HFF-Myc (cell line): ENCODE results near the gene NTMT1.

Experiments
- DNase-seq: peaks from one replicate; pipeline ENCODE4 v3.0.0-alpha.2; 2011; ENCODE audit warnings: low read depth; ENCODE audit errors: extremely low read depth
- H3K4me3 ChIP-seq: replicated peaks from 2 replicates; pipeline ENCODE4 v1.5.1; 2011; ENCODE audit warnings: low read depth, mild to moderate bottlenecking, control low read depth, low read length
- CTCF ChIP-seq: IDR thresholded peaks from 2 replicates; pipeline ENCODE4 v1.5.1; 2012; ENCODE audit warnings: mild to moderate bottlenecking, low read depth, low read length, control low read depth; ENCODE audit errors: missing control alignments

NTMT1 gene

GRCh38 chr9:129648764-129649115, 22.8 kb downstream of the NTMT1 start:
- DNase-seq = no peak
- no peak overlapping the region for H3K4me3 ChIP-seq
- no peak for TF ChIP-seq CTCF

- TF ChIP-seq CTCF = no peak
- no peak overlapping the region for H3K4me3 ChIP-seq
- peak; percentile 61 for DNase-seq
Observed at GRCh38 chr9:129649726-129650679, 24.0 kb downstream of the NTMT1 start.

GRCh38 chr9:129650680-129651235, 24.8 kb downstream of the NTMT1 start:
- DNase-seq = no peak
- H3K4me3 ChIP-seq = no peak overlapping the region

GRCh38 chr9:129653823-129654553, 28.0 kb downstream of the NTMT1 start:
- no peak for TF ChIP-seq CTCF

More at GRCh38 chr9:129650680-129651235, 24.8 kb downstream of the NTMT1 start:
- no peak for TF ChIP-seq CTCF

GRCh38 chr9:129654554-129655040, 28.6 kb downstream of the NTMT1 start:
- no peak for DNase-seq
- no peak overlapping the region for H3K4me3 ChIP-seq

More at GRCh38 chr9:129653823-129654553, 28.0 kb downstream of the NTMT1 start:
- DNase-seq = no peak
- H3K4me3 ChIP-seq = no peak overlapping the region

More at GRCh38 chr9:129654554-129655040, 28.6 kb downstream of the NTMT1 start:
- no peak for TF ChIP-seq CTCF
